ENCODE results near the gene SWI5. TPM values are rescaled to one million over a fixed set of nuclear protein-coding genes. Genes with fewer than 3 reads are reported as not detected.
"Not testable (repeated sequence)": the region's sequence is repeated elsewhere in the genome, so short reads cannot be mapped to it uniquely, and the experiment has no call there.

The SWI5 gene
- total RNA-seq, 2 donors from 2014 or later = 17.2 to 18.4 TPM

GRCh38 chr9:128271112-128271511 is 5.0 kb upstream of the SWI5 start:
- ATAC-seq = no peak
- DNase-seq = no peak
- intact Hi-C loops (cut with DNase I) = no loop called here

GRCh38 chr9:128271512-128271911 is 4.6 kb upstream of the SWI5 start:
- intact Hi-C loops (cut with DNase I) = no loop called here

GRCh38 chr9:128274245-128274644 is 1.8 kb upstream of the SWI5 start:
- intact Hi-C loops (cut with DNase I) = no loop called here
- ATAC-seq (no peak), DNase-seq (no peak)

More at GRCh38 chr9:128271512-128271911, 4.6 kb upstream of the SWI5 start:
- no peak for DNase-seq
- ATAC-seq = no peak

GRCh38 chr9:128275198-128276007 is 673 bp upstream of the SWI5 start, which contains the start of gene GOLGA2:
Gene GOLGA2 (minus strand): TSS chr9:128276007. CDS start chr9:128275976, 31 bp downstream.
- DNase-seq (peak; percentile 65), ATAC-seq (peak; percentile 60 to 78)
- intact Hi-C loops (cut with DNase I) = loop anchor here in 1 of 2 donors (5.0 kb wide), 1 partner anchor 47 kb away; the partner anchor contains the start of genes COQ4 and TRUB2

GRCh38 chr9:128276574-128277270 is 646 bp downstream of the SWI5 start:
- peak; percentile 21 to 41 for ATAC-seq
- peak; percentile 46 for DNase-seq
- intact Hi-C loops (cut with DNase I) = loop anchor here in 1 of 2 donors (5.0 kb wide), 1 partner anchor 46 kb away; the partner anchor contains the start of genes COQ4 and TRUB2

- peak; percentile 58 for DNase-seq
- ATAC-seq = not testable (repeated sequence)
- intact Hi-C loops (cut with DNase I) = loop anchor here in 1 of 2 donors (5.0 kb wide), 1 partner anchor 43 kb away; the partner anchor contains the start of genes COQ4 and TRUB2
These were observed 3.3 kb downstream of the SWI5 start for GRCh38 chr9:128279088-128280073.

- intact Hi-C loops (cut with DNase I) = no loop called here
- DNase-seq (no peak), ATAC-seq (no peak)
These were observed 4.1 kb downstream of the SWI5 start for GRCh38 chr9:128280084-128280622.

GRCh38 chr9:128282500-128282899 is 6.4 kb downstream of the SWI5 start:
- no peak for ATAC-seq

GRCh38 chr9:128285033-128285784 is 9.1 kb downstream of the SWI5 start:
- ATAC-seq (no peak), DNase-seq (no peak)
- intact Hi-C loops (cut with DNase I) = no loop called here

More at GRCh38 chr9:128282500-128282899, 6.4 kb downstream of the SWI5 start:
- intact Hi-C loops (cut with DNase I) = no loop called here
- no peak for DNase-seq

GRCh38 chr9:128286440-128286839 is 10.4 kb downstream of the SWI5 start:
- ATAC-seq = peak; percentile 71 to 84
- intact Hi-C loops (cut with DNase I) = no loop called here
- peak; percentile 53 for DNase-seq

- no peak for DNase-seq
- no peak for ATAC-seq
- intact Hi-C loops (cut with DNase I) = no loop called here
These were observed 12.4 kb downstream of the SWI5 start for GRCh38 chr9:128288273-128289004.

- ATAC-seq (no peak), DNase-seq (no peak)
- intact Hi-C loops (cut with DNase I) = loop anchor here in 1 of 2 donors (10.0 kb wide), 1 partner anchor 123 kb away; no protein-coding TSS in a partner anchor
These were observed 15.9 kb downstream of the SWI5 start for GRCh38 chr9:128292009-128292408.

GRCh38 chr9:128293091-128293490 is 17.0 kb downstream of the SWI5 start:
- intact Hi-C loops (cut with DNase I) = loop anchor here in 1 of 2 donors (10.0 kb wide), 1 partner anchor 122 kb away; no protein-coding TSS in a partner anchor
- ATAC-seq (no peak), DNase-seq (no peak)

- no peak for ATAC-seq
- no peak for DNase-seq
- intact Hi-C loops (cut with DNase I) = loop anchor here in 1 of 2 donors (10.0 kb wide), 1 partner anchor 121 kb away; no protein-coding TSS in a partner anchor
These were observed 18.1 kb downstream of the SWI5 start for GRCh38 chr9:128294142-128294541.

- ATAC-seq (no peak), DNase-seq (no peak)
- intact Hi-C loops (cut with DNase I) = loop anchor here in 1 of 2 donors (5.0 to 10.0 kb wide), 2 partner anchors 46 to 118 kb away; partner anchors contain the start of gene SLC27A4
These were observed 20.5 kb downstream of the SWI5 start for GRCh38 chr9:128296340-128297220.
